Measurements from ENCODE around the gene APOL1. TPM values are rescaled to one million over a fixed set of nuclear protein-coding genes. Genes with fewer than 3 reads are reported as not detected.
"Not testable (repeated sequence)": the region's sequence is repeated elsewhere in the genome, so short reads cannot be mapped to it uniquely, and the experiment has no call there.

Gene APOL1
- 56.8 and 62.5 TPM in 2 replicates for total RNA-seq

DNA sequence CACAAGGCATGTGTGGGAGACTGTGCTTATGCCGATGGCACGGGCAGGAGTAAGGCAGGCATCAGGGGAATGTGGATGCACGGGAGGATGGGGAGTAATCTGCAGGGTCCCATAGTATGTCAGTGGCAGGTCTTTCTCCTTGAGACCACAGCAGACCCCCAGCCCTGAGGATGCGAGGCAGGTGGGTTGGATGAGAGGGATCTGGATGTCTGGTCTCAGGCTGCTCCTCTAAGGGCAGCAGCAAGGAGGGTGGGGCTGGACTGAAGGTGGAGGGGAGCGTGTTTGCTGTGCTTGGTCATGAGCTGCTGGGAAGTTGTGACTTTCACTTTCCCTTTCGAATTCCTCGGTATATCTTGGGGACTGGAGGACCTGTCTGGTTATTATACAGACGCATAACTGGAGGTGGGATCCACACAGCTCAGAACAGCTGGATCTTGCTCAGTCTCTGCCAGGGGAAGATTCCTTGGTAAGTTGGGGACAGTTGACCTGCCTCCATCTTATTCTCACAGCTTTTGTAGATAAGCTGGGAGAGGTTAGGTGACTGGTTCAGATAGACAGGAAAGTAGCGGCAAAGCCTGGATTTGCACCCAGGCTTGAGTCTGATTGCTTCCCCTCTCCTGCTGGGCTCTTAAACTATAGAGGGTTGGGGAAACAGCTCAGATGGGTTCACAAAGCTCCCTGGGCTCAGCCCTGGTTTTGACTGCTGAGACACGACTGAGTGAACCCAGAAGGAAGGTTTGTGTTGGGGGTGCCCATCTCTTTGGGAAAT, at the start of gene APOL1:
Gene APOL1, plus strand, starts transcription at position 380 of the 769 bp plus-strand sequence. CDS start 1,823 bp downstream, outside the sequence.
- intact Hi-C loops (cut with micrococcal nuclease): loop anchor here (1.0 kb wide), 1 partner anchor 14 kb away; the partner anchor contains the start of gene APOL2

GRCh38 chr22:36203441-36203840, 49.5 kb upstream of the APOL1 start:
- intact Hi-C loops (cut with micrococcal nuclease): not testable (repeated sequence)

GRCh38 chr22:36204001-36204631, 48.8 kb upstream of the APOL1 start:
- intact Hi-C loops (cut with micrococcal nuclease): no loop called here

DNA sequence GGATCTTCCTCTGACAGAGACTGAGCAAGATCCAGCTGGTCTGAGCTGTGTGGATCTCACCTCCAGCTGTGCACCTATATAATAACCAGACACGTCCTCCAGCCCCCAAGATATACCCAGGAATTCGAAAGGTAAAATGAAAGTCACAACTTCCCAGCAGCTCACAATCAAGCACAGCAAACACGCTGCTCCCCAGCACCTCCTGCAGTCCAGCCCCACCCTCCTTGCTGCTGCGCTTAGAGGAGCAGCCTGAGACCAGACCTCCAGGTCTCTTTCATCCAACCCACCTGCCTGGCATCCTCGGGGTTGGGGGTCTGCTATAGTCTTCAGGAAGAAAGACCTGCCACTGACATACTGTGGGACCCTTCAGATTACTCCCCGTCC, 48.3 kb upstream of the APOL1 start:
- intact Hi-C loops (cut with micrococcal nuclease): no loop called here

DNA sequence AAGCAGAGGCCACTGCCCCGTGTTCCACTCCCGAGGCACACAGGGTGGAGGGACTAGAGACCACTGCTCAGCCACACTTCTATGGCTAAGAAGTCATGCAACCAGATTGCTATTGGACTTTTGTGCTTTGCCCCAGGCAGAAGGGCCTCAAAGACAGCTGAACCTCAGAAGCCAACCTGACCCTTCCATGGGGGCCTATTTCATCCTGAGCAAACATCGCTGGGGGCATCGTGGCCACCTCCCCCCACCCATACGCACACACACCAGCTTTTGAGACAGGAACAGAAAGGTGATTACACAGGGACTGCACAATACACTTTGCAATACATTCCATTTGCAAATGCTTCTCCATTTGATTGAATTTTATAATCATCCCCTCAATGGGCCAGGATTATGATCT, 47.4 kb upstream of the APOL1 start:
- intact Hi-C loops (cut with micrococcal nuclease): not testable (repeated sequence)

DNA sequence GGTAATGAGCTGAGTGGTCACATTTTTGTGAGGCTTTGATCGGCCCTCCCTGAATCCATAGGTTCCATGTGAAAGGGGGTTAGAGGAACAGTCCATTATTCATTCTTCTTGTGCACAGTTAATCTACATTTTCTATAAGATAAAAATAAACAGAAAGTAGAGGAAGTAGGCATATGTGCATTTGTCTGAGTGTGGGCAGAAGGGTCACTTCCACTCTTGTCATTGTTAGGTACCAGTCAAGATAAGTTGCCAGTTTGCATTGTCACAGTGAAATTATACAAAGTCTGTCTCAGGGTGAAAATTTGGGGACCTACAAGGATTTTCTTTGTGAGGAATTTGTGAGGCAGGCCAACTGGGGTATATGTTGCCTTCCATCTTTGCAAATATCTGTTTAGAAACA, 46.7 kb upstream of the APOL1 start:
- intact Hi-C loops (cut with micrococcal nuclease): no loop called here

- intact Hi-C loops (cut with micrococcal nuclease): no loop called here
These were observed 44.7 kb upstream of the APOL1 start for GRCh38 chr22:36208162-36208765.

DNA sequence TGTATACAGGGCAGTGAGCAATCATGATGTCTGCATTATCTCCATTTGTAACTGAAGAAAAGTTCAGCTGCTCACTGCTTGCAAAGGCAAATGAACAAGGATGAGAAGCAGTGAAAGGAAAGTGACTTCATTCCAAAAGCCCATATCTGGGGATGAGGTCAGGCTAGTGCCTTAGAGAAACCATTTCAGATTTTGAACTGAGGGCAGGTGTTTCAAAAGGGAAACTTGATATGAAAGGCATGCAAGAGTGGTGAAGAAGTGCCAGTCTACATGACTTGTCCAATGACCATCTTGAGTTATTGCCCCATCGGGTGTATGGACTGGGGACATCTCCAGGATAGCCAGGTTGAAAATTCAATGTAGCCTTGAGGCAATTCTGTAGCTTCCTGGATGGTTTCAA, 44.0 kb upstream of the APOL1 start:
- intact Hi-C loops (cut with micrococcal nuclease): no loop called here

DNA sequence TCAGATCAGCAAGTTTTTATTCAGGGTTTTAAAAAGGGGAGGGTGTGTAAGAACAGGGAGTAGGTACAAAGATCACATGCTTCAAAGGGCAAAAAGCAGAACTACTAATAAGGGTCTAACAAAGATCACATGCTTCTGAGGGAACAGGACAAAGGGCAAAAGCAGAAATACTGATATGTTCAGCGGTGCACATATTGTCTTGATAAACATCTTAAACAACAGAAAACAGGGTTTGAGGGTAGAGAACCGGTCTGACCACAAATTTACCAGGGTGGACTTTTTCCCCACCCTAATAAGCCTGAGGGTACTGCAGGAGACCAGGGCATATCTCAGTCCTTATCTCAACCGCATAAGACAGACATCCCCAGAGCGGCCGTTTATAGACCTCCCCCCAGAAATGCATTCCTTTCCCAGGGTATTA, 43.4 kb upstream of the APOL1 start:
- intact Hi-C loops (cut with micrococcal nuclease): not testable (repeated sequence)

DNA sequence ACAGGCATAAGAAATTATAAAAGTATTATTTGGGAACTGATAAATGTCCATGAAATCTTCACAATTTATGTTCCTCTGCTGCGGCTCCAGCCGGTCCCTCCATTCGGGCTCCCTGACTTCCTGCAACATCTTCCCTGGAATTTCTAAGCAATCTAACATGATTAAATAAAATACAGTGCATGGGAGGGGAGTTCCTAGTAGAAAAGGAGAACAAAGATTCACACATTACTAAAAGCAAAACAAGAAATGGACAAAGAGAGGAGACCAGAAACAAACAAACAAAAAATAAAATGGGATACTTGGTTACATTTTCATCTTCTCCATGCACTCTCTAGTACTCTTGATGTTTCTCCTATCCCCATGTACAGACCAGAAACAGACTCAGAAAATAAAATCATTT, 42.7 kb upstream of the APOL1 start:
- intact Hi-C loops (cut with micrococcal nuclease): no loop called here

DNA sequence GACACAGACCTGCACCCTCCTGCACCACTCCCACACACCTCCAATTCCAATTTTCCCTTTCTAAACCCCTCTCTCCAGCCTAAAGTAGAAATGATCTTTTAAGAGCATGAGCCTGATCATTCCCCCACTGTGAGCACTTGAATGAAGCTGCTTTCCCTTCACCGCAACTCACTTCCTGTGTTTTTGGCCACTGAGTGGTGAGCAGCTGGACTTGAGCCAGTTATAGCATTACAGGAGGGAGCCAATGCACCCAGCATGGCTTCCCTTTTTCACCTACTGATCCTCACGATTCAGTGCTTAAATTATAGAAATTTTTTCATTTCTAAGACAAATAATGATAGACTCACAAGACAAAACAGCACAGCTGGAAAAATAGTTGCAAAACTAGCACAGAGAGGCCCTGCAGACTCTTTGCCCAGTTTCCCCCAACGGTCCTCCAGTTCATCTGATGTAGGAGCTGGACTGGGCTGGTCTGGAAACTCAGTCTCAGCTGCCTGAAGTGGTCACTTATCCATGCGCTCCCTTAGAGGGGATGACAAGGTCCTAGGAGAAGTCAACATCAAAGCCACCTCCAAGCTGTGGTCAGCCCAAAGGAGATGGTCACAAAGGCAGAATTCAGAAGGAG, 41.6 kb upstream of the APOL1 start:
- intact Hi-C loops (cut with micrococcal nuclease): no loop called here

DNA sequence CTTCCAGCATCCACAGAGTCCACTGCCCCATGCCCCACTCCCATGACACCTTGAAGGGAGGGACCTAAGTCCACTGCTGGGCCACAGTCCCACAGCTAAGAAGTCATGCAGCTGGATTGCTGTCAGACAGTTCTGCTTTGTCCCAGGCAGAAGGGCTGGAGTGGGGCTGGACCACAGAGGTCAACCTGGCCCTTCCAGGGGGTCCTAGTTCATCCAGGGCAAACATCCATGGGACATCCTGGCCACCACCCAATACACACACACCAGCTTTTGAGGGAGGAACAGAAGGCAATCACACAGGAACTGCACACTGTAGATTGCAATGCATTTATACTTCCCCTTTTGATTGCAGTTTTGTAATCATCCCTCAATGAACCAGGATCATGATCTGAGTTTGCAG, 40.0 kb upstream of the APOL1 start:
- intact Hi-C loops (cut with micrococcal nuclease): no loop called here

GRCh38 chr22:36213586-36213985, 39.3 kb upstream of the APOL1 start:
- intact Hi-C loops (cut with micrococcal nuclease): no loop called here

DNA sequence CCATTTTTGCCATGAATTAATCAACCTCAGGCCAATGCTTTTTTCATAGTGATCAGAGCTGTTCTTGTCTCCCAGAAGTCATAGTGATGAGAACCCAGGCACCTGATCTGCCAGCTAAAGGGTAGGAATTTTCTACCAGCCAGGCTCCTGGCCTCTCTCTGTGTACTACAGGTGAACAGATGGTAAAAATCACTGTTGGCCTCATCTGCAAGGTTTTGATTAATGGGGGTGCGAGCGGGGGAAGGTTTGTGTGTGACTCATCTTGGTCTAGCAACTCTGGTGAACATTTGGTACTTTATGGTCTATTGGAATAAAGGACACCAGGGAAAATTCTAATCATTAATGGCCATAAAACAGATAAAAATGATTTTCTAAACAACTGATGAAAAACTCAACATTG, 37.0 kb upstream of the APOL1 start:
- intact Hi-C loops (cut with micrococcal nuclease): no loop called here

- intact Hi-C loops (cut with micrococcal nuclease): no loop called here
These were observed 34.2 kb upstream of the APOL1 start for GRCh38 chr22:36218648-36219193.

- intact Hi-C loops (cut with micrococcal nuclease): no loop called here
These were observed 32.4 kb upstream of the APOL1 start for GRCh38 chr22:36220451-36220921.

- intact Hi-C loops (cut with micrococcal nuclease): no loop called here
These were observed 30.9 kb upstream of the APOL1 start for GRCh38 chr22:36221799-36222751.

GRCh38 chr22:36222887-36223450, 30.0 kb upstream of the APOL1 start:
- intact Hi-C loops (cut with micrococcal nuclease): no loop called here

GRCh38 chr22:36223504-36223903, 29.4 kb upstream of the APOL1 start:
- intact Hi-C loops (cut with micrococcal nuclease): no loop called here

GRCh38 chr22:36224245-36224644, 28.7 kb upstream of the APOL1 start:
- intact Hi-C loops (cut with micrococcal nuclease): no loop called here

All from T-helper 2 cell treated with Interferon-gamma antibody and Interleukin-4, amounts not matched to agents 100 ng/mL and 5 ng/mL, for 36 hours (primary cell).